Measurements from ENCODE around the gene IL21R.
"Not testable (repeated sequence)": the region's sequence is repeated elsewhere in the genome, so short reads cannot be mapped to it uniquely, and the experiment has no call there.

IL21R gene

DNA sequence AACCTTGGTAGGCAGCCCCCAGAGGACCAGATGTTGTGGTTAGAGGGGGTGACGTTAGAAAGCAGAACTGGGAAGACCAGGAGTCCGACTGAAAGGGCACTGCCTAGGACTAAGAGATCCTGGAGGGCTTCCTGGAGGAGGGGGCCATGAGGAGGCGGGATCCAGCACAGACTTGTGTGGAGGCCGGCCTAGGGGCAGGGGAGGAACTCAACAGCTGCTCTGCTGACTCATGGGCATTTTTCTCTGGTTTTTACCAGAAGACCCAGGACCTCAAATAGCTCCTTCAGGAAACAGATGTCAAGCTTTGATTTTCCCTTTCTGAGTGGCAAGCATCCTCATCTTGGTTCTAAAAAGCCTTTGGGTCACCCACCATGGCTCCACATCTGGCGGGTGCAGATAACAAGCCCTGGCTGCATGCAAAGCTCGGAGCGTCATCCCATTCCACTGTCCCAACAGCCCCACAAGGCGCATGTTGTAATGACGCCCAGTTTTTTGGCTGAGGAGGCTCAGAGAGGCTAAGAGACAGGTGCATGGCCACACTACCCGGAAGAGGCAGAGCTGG, 29.0 kb downstream of the IL21R start:
- Histone ChIP-seq H3K36me3 (replicated peaks) (no peaks in the 10 kb centered on the region), H3K4me3 (no peak overlapping the region), H3K4me1 (no peaks in the 10 kb centered on the region), H3K27me3 (ENCODE audit: low read depth) (no peaks in the 10 kb centered on the region; the same call in 1 of the 2 replicates), H3K9me3 (no peaks in the 10 kb centered on the region)
- DNase-seq (ENCODE audit: low spot score in 2 of 2) = no peak
- in situ Hi-C loops (cut with MboI; ENCODE audit: low sequenced_read_pairs) = no loop called here

DNA sequence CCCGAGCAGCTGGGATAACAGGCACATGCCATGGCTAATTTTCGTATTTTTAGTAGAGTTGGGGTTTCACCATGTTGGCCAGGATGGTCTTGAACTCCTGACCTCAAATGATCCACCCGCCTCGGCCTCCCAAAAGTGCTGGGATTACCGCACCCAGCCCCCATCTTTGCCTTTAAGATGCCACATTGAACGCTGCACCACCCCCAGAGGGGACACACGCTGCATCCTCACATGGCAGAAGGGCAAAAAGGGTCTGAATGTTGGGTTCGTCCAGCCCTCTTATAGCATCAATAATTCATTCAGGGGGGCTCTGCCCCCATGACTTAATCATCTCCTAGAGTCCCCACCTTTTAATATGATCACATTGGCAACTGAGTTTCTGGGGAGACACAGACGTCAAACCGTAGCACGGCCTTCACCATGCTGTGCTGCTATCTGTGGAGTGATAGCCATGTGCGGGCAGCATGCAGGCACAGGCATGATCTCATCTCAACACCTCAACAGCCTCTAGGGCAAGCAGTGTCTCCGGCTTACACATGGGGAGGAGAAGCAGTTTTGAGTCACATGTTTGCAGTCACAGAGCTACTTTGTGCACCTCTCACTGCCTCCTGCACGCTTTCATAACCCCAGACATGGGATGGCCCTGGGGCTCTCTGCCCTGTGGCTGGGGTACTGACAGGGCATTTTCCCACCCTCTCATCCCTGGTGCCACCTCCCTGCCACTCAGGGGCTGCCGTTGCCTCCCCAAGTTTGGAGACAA, 30.0 kb downstream of the IL21R start:
- no peaks in the 10 kb centered on the region for H3K9me3 ChIP-seq
- no peaks in the 10 kb centered on the region for H3K4me1 ChIP-seq
- H3K36me3 ChIP-seq (replicated peaks) = no peaks in the 10 kb centered on the region
- H3K27me3 ChIP-seq (ENCODE audit: low read depth) = no peaks in the 10 kb centered on the region; the same call in 1 of the 2 replicates
- no peak overlapping the region for H3K4me3 ChIP-seq
- DNase-seq (ENCODE audit: low spot score in 2 of 2) = no peak
- in situ Hi-C loops (cut with MboI; ENCODE audit: low sequenced_read_pairs) = no loop called here

DNA sequence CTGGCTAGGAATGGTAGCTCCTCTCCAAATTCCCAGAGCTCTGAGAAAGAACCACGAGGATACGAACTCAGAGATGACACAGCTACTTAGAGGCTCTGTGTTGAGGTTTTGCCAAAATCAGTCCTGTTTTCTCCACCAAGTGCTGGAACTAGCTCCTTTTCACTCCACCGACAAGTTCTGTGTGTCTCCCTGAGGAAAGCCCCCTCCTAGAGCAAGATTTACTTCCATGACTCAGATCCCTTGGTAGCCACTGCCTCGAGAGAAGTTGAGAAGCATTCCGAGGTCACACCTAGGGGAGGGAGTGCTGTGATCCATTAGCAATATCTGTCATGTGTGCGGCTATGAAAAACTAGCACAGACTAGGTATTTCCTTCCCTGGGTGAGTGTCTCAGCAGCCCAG, 30.6 kb downstream of the IL21R start:
- no peaks in the 10 kb centered on the region for H3K36me3 ChIP-seq (replicated peaks)
- no peak for DNase-seq (ENCODE audit: low spot score in 2 of 2)
- no peaks in the 10 kb centered on the region; the same call in 1 of the 2 replicates for H3K27me3 ChIP-seq (ENCODE audit: low read depth)
- H3K4me1 ChIP-seq = no peaks in the 10 kb centered on the region
- H3K9me3 ChIP-seq = no peaks in the 10 kb centered on the region
- no peak overlapping the region for H3K4me3 ChIP-seq
- in situ Hi-C loops (cut with MboI; ENCODE audit: low sequenced_read_pairs) = no loop called here

DNA sequence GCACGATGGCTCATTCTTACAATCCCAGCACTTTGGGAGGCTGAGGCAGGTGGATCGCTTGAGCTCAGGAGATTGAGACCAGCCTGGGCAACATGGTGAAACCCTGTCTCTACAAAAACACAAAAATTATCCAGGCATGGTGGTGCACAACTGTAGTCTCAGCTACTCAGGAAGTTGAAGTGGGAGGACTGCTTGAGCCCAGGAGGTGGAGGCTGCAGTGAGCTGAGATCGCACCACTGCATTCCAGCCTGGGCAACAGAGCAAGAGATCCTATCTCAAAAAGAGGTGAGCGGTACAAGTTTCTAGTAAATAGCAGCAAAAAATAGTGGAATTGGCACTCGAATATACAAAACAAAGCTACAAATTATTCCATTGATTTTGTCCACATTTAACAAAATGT, 31.2 kb downstream of the IL21R start:
- DNase-seq (ENCODE audit: low spot score in 2 of 2); H3K27me3 ChIP-seq (ENCODE audit: low read depth); H3K4me1 ChIP-seq; in situ Hi-C loops (cut with MboI; ENCODE audit: low sequenced_read_pairs); H3K36me3 ChIP-seq (replicated peaks); H3K4me3 ChIP-seq; H3K9me3 ChIP-seq: not testable (repeated sequence)

DNA sequence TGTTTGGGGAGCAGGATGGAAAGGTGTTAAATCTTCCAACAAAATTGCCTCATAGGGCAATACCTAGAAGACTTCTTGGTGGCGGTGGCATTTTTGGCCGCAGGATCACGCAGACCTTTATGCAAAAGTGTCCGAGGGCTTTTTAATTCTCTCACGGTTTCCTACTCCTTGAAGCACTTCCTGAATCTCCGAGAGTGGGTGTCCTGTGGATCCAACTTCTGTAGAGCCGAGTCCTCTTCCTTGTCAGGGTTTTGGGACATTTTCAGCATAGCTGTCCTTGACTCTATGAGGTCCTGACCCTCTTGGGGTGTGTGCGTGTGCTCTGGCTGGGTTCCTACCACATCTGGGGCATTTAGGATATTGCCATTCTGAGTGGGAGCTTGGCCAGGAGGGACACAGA, 31.7 kb downstream of the IL21R start:
- no peaks in the 10 kb centered on the region for H3K9me3 ChIP-seq
- no peaks in the 10 kb centered on the region for H3K4me1 ChIP-seq
- in situ Hi-C loops (cut with MboI; ENCODE audit: low sequenced_read_pairs) = no loop called here
- DNase-seq (ENCODE audit: low spot score in 2 of 2) = no peak
- no peak overlapping the region for H3K4me3 ChIP-seq
- H3K36me3 ChIP-seq (replicated peaks) = no peaks in the 10 kb centered on the region
- no peaks in the 10 kb centered on the region; the same call in 1 of the 2 replicates for H3K27me3 ChIP-seq (ENCODE audit: low read depth)

DNA sequence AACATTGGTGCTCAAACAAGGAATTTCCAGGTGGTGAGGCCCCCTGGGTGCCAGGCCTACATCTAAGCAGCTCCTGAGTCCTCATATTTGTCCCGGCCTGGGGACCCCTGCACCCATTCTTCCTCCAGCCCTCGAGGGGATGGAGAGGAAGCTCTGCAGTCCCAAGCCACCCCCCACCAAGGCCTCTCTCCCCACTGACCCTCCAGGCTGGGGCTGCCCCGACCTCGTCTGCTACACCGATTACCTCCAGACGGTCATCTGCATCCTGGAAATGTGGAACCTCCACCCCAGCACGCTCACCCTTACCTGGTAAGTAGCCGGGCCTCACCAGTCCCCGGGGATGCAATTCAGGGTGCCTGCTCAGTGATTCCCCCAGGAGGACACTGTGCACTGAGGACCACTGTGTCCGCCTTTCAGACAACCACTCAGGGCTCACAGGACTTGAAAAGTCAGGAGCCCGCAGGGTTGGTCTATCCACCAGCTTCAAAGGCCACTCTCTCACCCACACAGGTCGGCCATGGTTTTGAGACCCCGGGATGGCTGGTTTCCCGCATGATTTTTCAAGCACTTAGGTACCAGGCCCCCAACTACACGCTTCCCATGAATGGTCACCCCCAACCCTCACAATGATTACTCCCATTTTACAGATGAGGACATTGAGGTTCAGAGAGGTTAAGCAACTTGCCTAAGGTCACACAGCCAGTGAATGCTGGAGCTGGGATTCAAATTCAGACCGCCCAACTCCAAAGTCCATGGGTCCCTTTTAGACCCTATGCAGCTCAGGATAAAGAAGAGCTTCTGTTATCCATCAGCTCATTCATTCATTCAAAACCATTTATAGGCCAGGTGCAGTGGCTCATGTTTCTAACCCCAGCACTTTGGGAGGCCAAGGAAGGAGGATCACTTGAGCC, 32.4 kb downstream of the IL21R start:
- Histone ChIP-seq H3K4me1 (no peaks in the 10 kb centered on the region), H3K27me3 (ENCODE audit: low read depth) (no peaks in the 10 kb centered on the region; the same call in 1 of the 2 replicates), H3K4me3 (no peak overlapping the region), H3K9me3 (no peaks in the 10 kb centered on the region), H3K36me3 (replicated peaks) (no peaks in the 10 kb centered on the region)
- in situ Hi-C loops (cut with MboI; ENCODE audit: low sequenced_read_pairs) = no loop called here
- DNase-seq (ENCODE audit: low spot score in 2 of 2) = no peak

DNA sequence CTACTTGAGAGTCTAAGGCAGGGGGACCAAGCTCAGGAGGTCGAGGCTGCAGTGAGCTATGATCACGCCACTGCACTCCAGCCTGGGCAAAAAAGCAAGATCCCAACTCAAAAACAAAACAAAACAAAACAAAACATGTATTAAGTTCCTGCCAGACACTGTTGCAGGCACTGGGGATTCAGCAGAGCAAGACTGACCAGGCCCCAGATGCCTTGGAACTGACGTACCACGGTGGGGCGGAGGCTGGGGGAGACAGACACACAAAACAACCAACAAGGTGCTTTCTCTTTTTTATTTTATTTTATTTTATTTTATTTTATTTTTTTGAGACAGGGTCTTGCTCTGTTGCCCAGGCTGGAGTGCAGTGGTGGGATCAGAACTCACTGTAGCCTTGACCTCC, 33.2 kb downstream of the IL21R start:
- H3K4me3 ChIP-seq; in situ Hi-C loops (cut with MboI; ENCODE audit: low sequenced_read_pairs); H3K36me3 ChIP-seq (replicated peaks); H3K27me3 ChIP-seq (ENCODE audit: low read depth); H3K4me1 ChIP-seq; H3K9me3 ChIP-seq; DNase-seq (ENCODE audit: low spot score in 2 of 2): not testable (repeated sequence)

DNA sequence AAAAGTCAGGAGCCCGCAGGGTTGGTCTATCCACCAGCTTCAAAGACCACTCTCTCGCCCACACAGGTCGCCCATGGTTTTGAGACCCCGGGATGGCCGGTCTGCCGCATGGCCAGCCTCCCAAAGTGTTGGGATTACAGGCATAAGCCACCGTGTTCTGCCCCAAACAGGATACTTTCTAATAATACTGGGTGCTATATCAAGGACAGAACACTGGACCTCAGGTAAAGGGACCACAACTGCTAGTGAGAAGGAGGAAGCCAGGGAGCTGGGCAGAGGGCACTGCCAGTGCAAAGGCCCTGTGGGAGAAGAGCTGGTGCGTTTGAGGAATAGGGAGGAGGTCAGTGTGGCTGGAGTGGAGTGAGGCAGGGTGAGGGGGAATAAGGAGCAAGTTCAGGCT, 34.1 kb downstream of the IL21R start:
- no peaks in the 10 kb centered on the region for H3K4me1 ChIP-seq
- H3K9me3 ChIP-seq = no peaks in the 10 kb centered on the region
- no peaks in the 10 kb centered on the region for H3K36me3 ChIP-seq (replicated peaks)
- no peak for DNase-seq (ENCODE audit: low spot score in 2 of 2)
- in situ Hi-C loops (cut with MboI; ENCODE audit: low sequenced_read_pairs) = no loop called here
- H3K27me3 ChIP-seq (ENCODE audit: low read depth) = no peaks in the 10 kb centered on the region
- H3K4me3 ChIP-seq = no peak overlapping the region

DNA sequence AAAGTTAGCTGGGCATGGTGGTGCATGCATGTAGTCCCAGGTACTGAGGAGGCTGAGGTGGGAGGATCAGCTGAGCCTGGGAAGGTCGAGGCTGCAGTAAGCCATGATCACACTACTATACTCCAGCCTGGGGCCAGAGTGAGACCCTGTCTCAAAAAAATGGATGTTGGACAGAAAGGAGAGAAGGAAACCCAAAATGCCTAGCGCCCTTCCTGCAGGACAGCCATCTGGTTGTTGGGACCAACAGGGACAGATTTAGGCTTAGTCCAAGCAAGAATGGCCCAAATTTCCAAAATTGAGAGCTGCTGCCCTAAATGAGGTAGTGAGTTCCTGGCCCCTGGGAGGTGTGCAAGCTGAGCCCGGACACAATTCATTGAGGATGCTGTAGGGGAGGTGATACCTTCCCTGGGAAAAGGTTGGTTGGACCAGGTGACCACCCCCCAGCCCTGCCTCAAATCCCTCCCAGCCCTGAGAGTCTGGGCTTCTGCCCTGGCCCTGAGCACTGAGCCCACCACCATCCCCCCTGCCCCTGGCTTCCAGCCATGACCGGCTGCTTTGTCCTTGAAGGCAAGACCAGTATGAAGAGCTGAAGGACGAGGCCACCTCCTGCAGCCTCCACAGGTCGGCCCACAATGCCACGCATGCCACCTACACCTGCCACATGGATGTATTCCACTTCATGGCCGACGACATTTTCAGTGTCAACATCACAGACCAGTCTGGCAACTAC, 35.1 kb downstream of the IL21R start:
- in situ Hi-C loops (cut with MboI; ENCODE audit: low sequenced_read_pairs) = no loop called here
- no peak for DNase-seq (ENCODE audit: low spot score in 2 of 2)
- Histone ChIP-seq H3K4me3 (no peak overlapping the region), H3K36me3 (replicated peaks) (no peaks in the 10 kb centered on the region), H3K27me3 (ENCODE audit: low read depth) (no peaks in the 10 kb centered on the region), H3K9me3 (no peaks in the 10 kb centered on the region), H3K4me1 (no peaks in the 10 kb centered on the region)

DNA sequence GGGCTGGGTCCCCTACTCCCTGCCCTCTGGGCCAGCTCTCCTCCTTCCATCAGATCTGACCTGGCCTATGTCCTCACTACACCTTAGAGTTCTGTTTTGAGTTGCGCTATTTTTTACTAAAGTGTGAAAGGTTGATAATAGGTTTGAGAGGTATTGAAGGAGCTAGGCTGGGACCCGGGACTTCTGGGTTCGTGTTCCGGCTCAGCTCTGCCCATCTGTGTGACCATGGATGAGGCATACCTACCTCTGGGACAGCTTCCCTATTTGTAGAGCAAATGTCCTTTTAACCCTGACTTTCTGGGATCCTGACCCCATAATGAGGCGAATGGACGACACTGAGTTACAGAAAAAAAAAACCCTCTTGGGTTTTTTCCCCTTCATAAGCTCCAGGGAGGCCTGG, 36.0 kb downstream of the IL21R start:
- in situ Hi-C loops (cut with MboI; ENCODE audit: low sequenced_read_pairs) = no loop called here
- H3K4me1 ChIP-seq = no peaks in the 10 kb centered on the region
- no peak overlapping the region for H3K4me3 ChIP-seq
- no peaks in the 10 kb centered on the region for H3K36me3 ChIP-seq (replicated peaks)
- H3K9me3 ChIP-seq = no peaks in the 10 kb centered on the region
- DNase-seq (ENCODE audit: low spot score in 2 of 2) = no peak
- H3K27me3 ChIP-seq (ENCODE audit: low read depth) = no peaks in the 10 kb centered on the region

DNA sequence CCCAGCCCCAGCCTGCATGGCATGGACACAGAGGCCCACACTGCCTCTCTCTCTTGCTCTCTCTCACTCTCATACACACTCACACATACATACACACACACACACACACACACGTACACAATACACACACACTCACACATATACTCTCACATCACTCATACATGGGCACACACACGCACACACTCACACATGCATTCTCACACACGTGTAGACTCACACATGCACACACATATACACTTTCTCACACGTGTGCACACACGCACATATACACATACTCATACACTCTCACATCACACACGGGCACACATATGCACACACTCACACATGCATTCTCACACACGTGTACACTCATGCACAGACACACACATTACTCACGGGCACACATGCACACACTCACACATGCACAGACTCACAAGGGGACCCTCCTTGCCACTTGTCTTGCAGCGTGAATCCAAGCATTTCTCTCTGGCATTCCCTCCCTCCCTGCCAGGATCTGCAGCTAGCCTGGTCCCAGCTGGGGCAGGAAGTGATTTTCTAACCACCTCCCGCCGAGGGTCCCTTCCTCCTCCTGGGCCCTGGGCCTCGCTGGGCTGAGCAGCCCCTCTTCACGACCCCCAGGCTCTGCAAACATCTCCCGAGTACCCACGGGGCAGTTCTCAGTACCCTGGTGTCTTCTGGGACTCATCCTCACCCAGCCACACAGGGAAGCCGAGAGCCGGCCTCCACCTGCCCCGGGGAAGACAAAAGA, 37.5 kb downstream of the IL21R start:
- Histone ChIP-seq H3K9me3 (peaks cover 6% of the 10 kb centered on the region; the same call in 1 of the 2 replicates), H3K4me1 (no peaks in the 10 kb centered on the region), H3K36me3 (replicated peaks) (no peaks in the 10 kb centered on the region), H3K4me3 (no peak overlapping the region), H3K27me3 (ENCODE audit: low read depth) (no peaks in the 10 kb centered on the region)
- in situ Hi-C loops (cut with MboI; ENCODE audit: low sequenced_read_pairs) = no loop called here
- no peak for DNase-seq (ENCODE audit: low spot score in 2 of 2)

DNA sequence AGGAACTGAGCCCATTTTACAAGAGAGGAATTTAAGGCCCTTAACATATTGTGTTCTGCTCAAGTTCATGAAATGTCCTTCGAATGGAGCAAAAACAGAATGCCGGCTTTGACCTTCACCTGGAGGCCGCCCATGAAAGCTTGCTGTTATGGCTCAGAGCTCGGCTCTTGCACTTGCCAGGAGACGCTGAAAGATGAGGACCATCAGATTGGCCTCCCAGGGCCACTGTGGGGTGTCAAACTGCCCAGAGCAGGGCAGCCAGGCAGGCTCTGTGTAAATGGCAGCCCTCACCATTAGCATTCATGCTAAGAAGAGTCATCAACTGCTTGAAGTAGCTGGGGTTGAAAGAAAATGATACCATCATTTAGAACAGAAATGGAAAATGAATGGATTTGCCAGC, 39.3 kb downstream of the IL21R start:
- Histone ChIP-seq H3K27me3 (ENCODE audit: low read depth) (no peaks in the 10 kb centered on the region), H3K4me3 (no peak overlapping the region), H3K9me3 (peaks cover 9% of the 10 kb centered on the region), H3K36me3 (replicated peaks) (no peaks in the 10 kb centered on the region), H3K4me1 (no peaks in the 10 kb centered on the region)
- DNase-seq (ENCODE audit: low spot score in 2 of 2) = no peak
- in situ Hi-C loops (cut with MboI; ENCODE audit: low sequenced_read_pairs) = no loop called here

DNA sequence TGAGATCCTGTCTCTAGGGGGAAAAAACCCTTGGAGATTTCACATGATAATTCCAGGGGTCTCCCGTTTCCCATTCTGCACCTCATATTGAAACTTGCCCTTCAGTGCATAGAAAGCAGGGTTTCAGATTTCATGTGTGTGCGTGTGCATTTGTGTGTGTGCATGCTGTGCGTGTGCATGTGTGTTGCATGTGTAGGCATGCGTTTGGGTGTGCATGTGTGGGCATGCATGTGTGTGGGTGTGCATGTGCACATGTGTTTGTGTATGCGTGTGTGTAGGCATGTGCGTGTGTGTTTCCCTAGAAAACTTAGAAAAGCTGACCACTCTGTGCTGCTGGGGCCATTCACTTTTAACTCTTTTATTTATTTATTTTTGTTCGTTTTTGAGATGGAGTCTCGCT, 40.0 kb downstream of the IL21R start:
- in situ Hi-C loops (cut with MboI; ENCODE audit: low sequenced_read_pairs) = no loop called here
- Histone ChIP-seq H3K9me3 (peaks cover 9% of the 10 kb centered on the region), H3K4me3 (no peak overlapping the region), H3K4me1 (no peaks in the 10 kb centered on the region), H3K36me3 (replicated peaks) (no peaks in the 10 kb centered on the region), H3K27me3 (ENCODE audit: low read depth) (no peaks in the 10 kb centered on the region)
- DNase-seq (ENCODE audit: low spot score in 2 of 2) = no peak

All from HAP-1 (cell line).